ENCODE results near the gene MYO5A.
A peak's percentile ranks its signal among the peaks of the same experiment; 100 is the strongest.
"Not testable (repeated sequence)": the region's sequence is repeated elsewhere in the genome, so short reads cannot be mapped to it uniquely, and the experiment has no call there.

The MYO5A gene

DNA sequence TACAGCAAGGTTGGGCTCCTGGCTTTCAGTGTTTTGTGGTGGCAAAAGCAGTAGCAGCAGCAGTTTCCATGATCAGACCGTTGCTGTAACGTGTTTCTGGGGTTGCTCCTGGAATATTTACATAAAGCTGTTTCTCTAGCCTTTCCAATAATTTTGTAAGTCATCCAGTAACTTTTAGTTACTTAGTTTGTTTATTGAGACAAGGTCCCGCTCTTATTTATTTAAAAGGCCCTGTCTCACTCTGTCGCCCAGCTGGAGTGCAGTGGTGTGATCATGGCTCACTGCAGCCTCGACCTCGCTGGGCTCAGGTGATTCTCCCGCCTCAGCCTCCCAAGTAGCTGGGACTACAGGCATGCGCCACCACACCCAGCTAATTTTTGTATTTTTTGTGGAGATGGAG is 8.8 kb upstream of the MYO5A start:
- no peak for DNase-seq

DNA sequence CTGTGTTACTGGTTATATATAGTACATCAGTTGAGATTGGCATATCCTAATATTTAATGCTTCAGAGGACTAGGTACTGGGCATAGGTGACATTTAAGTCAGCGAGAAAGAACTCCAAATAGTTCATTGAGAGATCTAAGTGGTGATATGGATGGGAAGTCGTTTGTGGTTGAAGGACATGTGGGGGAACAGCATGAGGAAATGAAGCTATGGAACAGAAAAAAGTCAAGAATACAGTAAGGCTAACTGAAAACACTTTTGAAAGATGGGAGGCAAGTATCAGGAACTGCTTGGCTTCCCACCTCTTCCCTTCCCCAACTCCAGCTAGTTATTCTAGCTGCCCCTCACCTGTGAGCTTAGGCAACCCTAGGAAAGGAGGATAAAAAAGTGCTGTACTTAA is 3.7 kb upstream of the MYO5A start:
- DNase-seq: no peak

DNA sequence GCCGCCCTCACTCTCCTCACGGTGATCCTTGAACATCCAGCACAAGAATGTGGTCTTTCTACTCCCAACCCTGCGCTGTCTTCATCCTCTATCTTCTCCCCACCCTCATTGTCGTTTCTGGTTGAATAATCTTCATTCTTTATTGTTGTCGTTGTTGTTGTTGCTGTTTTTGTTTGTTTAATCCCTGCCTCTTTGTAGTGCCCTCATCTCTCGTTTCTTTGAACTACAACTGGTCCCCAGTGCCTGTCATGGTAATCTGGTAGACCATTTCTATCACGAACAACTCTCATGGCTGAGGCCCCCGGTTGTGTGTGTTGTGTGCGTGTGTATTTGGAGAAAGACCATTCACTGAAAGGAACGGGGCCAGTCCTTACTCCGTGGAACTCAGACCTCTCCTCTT is 1.3 kb upstream of the MYO5A start:
- DNase-seq: no peak

DNA sequence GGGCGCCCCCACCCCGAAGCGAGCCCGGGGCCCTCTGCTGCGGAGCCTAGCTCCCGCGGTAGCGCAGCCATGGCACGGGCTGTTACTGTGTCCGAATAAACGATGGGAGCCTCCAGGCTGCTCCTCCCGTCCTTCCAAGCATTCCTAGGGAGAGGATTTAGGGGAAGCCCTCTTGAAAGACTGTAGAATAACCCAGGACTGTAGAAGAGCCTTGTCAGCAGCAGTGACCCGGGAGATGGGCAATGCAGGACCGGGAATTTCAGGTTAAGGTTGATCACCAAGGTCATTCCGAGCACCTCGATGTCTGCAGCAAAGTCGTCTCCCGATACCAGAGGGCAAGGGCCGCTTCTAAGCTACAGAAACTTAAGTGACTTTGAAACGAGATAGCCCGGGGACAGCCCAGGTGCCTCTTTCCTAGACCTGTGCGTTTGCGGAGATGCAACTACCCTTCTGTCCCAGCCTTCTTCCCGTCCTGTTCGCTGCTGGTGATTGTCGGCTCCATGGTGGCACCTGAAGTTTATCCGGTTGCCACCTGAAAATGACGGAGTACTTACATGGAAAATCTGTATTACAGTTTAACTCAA is 753 bp upstream of the MYO5A start:
- DNase-seq: no peak

DNA sequence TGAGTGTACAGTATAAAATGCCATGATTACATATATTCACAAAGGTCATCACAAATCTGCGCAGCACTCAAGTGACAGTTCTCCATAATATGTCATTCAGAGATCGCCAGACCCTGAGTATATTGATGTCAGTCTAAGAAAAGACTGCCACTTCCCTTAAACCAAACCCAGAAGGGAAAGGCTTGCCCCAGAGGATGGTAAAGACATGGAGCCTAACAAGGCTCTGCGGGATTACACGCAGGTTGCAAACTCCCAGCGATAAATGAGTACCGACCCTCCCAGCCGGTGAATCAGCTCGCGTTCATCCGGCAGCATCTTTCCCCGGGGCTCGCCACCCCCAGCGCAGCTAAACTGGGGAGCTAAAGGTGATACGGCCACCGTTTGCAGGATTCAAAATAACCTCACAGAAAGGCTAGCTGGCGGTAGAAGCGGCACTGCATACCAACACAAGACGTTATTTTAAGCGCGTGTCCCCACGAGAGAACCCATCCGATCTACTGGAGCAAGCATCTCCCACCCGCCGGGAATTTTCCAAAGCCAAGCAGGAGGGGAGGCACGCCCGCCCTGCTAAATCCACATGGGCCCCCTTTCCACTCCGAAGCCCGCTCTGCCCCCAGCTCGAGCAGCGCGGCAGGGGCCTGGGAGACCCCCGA is 643 bp downstream of the MYO5A start:
- peak in 1 of 2 experiments; percentile 13 for DNase-seq

DNA sequence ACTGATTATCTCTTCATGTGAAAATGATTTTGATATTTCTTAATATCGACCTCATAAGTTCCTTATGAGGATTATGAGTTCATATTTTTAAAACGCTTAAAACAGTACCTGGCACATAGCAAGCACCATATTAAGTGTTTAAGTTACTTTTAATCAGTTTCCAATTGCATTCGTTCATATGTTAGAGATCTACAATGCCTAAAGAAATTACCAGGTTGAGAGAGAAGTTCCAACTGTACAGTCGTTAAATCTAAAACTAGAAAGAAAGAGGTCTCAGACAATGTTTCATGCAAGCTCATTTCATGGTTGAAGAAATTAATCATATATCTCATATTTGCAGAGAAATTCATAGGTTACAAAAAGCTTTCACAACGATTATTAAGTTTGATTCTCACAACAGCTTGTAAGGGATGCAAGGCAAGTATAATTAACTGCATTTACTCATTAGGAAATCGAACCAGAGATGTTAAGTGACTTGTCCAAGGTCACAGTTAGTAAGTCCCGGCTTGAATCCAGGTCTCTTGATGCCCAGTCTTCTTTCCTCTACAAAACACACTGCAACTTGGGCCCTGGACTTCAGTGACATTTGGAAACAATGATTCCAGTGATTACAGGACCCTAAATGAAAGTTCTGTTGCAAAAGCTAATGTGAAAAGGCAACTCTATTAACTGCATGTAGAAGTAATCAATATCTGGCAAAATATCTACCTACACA is 1.3 kb downstream of the MYO5A start:
- no peak for DNase-seq

DNA sequence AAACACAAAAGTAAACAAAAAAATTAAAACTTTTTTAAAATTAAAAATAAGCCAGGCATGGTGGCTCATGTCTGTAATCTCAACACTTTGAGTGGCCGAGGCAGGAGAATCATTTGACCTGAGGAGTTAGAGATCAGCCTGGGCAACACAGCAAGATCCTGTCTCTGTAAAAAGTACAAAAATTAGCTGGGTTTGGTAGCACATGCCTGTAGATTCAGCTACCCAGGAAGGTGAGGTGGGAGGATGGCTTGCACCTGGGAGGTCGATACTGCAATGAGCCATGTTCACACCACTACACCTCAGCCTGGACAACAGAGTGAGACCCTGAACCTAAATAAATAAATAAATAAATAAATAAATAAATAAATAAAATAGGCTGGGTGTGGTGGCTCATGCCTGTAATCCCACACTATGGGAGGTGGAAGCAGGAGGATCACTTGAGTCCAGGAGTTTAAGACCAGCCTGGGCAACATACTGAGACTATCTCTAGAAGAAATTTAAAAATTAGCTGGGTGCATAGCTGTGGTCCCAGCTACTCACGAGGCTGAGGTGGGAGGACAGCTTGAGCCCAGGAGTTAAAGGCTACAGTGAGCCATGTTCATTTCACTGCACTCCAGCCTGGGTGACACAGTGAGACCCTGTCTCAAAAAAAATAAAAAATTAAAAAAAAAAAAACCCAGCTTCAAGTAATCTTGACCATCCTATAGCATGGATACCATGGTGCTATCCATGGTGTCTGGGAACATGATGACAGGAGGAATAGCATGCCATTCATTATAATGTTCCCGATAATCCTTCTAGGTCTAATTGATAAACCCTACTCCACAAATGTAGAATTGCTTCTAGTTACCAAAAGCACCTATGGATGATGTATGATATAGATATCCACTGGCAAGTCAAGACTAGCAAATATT is 4.2 kb downstream of the MYO5A start:
- no peak for DNase-seq

DNA sequence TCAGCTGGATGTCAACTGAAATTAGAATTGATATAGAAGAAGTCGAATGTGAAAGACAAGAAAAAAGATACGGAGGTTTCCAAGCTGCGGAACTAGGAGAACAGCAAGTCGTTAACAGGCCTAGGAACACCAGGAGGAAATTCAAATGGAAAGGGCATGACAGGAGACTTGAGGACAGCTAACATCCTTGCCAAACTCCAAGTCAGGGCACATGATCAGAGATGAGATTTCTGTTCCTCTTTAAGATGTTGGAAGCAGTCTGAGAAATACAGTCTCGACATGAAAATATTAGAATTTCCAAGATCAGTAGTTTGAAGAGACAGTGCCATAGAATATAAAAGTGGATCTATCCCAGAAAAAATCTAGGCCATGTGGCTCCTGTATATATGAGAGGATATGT is 5.0 kb downstream of the MYO5A start:
- no peak for DNase-seq

DNA sequence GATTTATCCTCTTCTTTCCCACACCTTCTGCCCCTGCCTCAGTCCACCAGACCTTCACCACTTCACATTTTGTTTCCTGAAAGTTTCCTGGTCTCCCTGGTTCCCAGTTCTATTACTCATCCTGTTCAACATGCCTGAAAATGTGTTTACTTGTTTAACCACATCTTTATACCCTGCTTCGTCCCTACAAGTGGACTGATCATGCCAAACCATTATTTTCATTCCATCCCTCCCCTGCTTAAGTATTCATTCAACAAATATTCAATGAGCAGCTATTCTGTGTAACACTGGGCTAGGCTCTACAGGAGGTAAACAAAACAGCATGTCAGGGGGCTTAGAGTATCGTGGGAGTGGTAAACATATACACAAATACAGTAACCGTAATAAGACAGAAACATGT is 5.5 kb downstream of the MYO5A start:
- DNase-seq: no peak

DNA sequence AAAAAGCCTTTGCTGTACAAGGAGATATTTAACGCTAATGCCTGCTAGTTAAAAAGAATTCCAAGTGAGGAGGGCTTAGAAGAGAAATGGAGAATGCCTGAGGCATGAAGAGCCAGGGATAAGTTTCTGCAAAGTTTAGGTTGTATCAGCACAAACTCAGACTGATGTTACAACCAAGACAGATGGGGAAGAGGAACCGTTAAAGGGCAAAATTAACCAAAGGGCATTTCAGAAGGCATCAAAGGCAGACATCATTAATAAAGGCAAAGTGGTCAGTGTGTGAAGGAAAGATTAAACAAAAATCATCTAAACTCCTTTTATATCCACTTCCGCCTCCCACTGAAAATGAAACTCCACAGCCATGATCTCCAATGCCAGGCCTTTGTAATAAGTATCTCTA is 7.0 kb downstream of the MYO5A start:
- no peak for DNase-seq

DNA sequence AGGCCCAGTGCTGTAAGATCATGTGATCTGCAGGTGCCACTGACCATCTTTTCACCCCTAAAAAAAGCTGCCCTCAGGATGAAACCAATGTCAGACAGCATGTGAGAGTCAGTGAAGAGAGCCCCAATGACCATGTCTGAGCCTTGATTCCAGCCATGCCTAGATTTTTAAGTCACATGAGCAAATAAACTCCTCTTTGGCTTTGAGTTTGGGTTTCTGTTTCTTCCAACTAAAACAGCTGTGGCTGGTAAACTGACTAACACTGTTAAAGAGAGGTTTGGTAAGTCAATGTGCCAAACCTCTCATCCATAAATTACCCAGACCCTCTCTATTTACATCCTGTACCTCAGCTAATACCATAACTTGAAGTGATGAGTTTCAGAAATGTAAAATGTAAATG is 8.3 kb downstream of the MYO5A start:
- DNase-seq: no peak

DNA sequence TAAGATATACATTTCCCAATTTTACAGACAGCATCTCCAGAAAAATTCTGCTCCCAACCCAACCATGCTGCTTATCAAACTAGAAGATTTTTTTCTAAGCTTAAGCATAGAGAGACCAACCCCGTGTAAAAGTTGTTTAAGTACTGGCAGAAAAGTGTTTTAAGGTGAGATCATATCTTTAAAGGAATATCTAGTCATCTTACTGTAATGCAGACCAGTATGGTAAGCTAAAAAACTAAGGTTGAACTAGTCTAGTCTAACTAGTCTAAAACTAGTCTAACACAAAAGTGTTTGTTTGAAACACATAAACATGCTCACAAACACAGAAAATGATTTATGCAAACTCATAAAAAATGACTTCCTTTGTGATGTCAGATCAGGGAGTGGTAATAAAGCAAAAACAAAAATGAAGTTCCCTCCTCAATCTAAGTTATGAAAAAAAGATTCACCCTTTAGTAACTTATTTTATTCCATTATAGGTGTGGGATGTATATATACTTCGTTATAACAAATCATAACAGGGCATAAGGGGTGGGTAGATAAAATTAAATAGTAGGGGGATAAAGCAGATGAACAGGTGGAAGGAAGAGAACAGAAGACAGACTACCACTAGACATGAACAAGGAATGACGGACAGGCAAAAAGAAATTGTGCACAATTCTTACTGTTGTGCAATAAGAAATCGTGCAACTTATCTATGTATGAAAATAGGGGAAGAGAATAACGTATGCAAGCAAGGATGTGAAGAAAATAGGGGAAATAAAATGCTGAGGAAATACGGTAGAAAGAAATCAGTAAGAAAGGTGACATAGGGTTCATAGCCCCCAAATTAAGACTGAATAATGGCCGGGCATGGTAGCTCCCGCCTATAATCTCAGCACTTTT is 10.0 kb downstream of the MYO5A start:
- no peak for DNase-seq

DNA sequence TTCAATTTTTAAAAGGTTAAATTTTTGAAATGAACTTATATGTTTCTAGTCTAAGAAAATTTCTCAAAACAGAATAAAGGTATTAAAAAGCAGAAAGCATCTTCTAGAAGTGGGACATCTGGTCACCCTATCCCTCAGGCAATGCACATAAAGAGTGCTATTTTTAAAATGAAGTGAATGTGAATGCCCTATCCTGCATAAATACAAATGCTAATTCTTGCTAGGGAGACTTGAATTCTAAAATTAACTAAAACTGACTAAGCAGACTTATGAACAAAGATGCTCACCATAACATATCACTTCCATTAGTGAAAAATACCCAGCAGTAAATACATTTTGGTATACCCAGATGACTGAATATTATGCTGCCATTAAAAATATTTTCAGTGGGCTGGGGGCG is 11.7 kb downstream of the MYO5A start:
- DNase-seq: no peak

DNA sequence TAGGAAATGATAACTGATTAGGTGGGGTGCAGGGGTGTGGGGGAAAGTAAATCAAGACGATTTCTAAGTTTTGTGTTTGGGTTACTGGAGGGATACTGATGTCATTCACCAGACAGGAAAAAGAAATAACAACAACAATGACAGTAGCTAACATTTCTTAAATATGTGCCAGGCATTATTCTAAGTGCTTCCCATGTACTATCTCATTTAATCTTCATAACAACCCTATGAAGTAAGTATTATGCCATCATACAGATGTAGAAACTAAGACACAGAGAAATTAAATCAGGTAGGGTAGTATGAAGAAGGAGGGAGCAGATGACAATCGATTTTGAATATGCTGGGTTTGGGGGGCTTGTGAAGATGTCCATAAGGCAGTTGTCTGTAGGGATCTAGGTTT is 13.3 kb downstream of the MYO5A start:
- no peak for DNase-seq

DNA sequence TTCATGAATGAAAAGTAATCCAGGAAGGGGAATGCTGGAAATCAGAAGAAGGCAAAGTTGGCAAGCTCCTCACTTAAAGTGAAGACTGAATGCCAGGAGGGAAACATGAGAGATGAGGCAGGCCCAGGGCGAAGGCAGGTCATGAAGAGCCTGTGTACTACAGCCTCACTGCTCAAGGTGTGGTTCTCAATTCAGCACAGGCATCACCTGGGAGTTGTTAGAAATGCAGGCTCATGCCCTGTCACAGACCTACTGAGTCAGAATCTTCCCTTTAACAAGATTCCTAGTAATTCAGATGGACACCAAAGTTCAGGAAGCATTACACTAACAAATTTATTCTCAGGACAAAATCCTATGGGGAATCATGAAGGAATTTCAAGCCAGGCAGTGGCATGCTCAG is 14.2 kb downstream of the MYO5A start:
- DNase-seq: no peak

DNA sequence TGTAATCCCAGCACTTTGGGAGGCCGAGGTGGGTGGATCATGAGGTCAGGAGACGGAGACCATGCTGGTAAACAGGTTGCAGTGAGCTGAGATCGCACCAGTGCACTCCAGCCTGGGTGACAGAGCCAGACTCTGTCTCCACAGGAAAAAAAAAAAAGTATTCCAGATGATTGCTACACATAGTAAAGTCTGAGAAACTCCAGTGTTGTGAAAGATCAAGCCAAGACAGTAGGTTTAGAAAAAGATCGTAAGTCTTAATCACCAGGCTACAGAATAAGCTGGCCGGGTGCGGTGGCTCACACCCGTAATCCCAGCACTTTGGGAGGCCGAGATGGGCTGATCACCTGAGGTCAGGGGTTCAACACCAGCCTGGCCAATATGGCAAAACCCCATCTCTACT is 15.8 kb downstream of the MYO5A start:
- DNase-seq: not testable (repeated sequence)

DNA sequence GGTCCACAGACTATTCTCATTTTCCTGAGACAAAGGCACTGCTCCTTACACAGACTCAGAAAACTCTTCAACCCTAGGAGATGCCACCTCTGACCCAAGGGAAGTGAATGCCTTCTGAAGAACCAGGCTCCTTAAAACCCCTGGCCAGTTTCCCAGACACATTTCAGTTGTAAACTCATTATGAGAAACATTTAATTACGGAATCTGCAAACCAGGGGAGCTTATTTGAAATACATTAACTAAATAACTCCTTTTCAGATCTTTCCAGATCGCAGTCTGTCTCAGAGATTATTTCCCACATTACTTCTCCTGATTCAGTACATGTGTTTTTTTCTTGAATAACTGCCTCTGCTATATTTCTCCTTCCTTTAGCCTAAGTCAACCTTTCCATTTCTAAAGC is 17.6 kb downstream of the MYO5A start:
- DNase-seq: no peak

DNA sequence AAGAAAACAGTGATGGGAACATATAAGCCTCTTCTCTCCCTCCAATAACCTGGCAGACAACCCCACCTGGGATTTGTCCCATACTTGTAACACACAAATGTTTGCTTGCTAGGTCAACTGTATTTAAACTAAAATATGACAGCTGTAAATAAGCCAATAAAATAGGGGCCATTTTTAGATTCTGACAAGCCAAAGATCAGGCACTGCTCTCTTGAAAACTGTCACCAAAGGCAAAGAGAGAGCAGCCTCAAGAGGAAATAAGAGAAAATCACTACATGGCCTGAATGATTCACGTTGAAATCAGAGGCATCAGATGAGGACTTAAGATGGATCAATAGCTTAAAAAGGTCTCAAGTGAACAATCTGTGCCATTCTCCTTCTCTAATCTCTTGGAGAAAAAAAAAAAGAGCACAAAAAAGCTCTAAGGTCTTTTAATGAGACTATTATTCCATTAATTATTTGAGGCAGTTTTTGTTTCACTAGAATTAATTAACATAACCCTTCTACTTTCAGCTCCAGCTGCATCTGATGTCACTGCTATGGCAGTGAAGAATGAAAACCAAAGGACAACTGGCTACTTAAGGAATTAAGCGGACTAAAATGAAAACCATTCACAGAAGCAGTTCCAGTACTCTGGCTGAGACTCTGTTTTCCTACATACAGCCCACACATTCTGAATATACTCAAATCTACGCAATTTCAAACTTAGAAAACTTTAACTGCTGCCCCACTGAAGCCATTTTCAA is 19.0 kb downstream of the MYO5A start:
- no peak for DNase-seq

DNA sequence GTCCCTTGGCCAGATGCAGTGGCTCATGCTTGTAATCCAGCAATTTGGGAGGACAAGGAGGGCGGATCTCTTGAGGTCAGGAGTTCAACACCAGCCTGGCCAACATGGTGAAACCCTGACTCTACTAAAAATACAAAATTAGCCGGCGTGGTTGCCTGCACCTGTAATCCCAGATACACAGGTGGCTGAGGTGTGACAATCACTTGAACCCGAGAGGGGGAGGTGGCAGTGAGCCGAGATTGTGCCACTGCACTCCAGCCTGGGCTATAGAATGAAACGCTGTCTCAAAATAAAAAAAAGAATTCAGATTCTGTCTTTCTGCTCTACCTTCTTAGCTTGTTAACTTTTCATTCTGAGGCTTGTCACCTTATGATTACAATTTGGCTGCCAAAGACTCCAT is 22.1 kb downstream of the MYO5A start:
- DNase-seq: no peak

DNA sequence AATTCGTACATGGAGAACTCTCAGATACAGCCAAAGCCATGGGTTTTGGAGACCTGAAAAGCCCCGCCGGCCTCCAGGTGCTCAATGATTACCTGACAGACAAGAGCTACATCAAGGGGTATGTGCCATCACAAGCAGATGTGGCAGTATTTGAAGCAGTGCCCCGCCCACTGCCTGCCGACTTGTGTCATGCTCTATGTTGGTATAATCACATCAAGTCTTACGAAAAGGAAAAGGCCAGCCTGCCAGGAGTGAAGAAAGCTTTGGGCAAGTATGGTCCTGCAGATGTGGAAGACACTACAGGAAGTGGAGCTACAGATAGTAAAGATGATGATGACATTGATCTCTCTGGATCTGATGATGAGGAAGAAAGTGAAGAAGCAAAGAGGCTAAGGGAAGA is 23.5 kb downstream of the MYO5A start:
- no peak for DNase-seq

DNA sequence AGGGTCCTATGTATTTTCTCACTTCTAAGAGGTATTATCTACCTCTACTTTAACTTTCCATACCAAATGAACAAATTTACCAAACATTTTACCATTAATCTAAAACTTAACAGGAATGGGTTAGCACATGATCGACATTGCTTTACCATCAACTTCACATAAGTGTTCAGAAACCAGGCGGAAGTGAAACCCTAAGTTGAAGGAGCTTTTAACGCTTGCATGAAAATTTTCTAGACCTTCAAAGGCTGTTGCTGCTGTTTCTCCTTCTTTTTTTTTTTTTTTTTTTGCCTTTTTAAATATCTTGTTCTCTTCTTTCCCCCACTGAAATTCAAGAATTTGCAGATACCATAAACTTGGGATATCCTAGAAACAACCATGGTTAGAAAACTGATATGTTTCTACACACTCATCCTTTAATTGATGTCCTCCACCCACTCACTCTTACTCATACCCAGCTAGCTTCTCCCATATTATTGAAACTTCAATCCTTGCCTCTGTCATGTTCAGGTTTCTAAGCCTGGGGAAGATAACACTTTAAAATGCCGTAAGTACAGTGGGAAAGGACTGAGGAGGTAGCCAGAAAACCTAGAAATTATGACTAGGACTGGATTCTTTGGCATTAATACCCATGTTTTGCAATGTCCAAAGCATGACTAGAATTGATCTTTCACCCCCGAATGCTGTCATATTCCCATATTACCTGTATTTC is 24.7 kb downstream of the MYO5A start:
- DNase-seq: no peak
